PC-3 (cell line): Measurements from ENCODE around the gene PSMA7.

Source experiments
- EZH2 ChIP-seq: fragments of 300-600 bp; sonication (generic); IDR thresholded peaks from one replicate; pipeline ENCODE4 v1.6.1; 2017; ENCODE audit warnings: antibody characterized with exemption, mild to moderate bottlenecking, low read length; ENCODE audit not compliant: unreplicated experiment
- TF ChIP-seq, protein P1 (sequence below): fragments of 300-600 bp; sonication (generic); conservative IDR thresholded peaks from 2 replicates; pipeline ENCODE4 v1.5.1; 2017; ENCODE audit warnings: antibody characterized with exemption, low read depth, mild to moderate bottlenecking, low read length

DNA sequence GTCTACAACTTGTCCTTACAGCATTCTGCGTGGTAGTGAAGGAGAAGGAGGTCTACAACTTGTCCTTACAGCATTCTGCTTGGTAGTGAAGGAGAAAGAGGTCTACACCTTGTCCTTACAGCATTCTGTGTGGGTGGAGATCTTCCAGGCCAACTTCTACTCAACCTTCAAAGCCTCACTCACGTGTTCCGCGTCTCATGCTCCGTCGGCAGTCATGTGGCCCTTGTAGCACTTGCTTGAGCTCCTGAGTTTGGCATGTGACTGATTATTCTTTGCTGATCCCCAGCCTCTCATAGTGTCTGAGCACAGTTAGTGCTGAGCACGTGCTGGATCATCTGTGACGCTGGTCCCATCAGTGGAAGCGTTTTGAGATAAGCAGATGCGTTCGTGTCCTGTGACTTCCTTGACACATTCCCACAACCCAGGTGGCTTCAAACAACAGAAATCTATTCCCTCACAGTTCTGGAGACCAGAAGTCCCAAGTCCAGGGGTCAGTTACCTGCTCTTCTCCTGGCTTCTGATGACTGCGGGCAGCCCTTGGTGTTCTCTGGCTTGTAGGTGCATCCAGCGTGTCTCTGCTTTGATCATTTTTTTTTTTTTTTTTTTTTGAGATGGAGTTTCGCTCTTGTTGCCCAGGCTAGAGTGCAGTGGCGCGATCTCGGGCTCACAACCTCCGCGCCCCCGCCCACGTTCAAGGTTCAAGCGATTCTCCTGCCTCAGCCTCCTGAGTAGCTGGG lies 3.0 kb upstream of the PSMA7 start:
- TF ChIP-seq, protein P1, sequence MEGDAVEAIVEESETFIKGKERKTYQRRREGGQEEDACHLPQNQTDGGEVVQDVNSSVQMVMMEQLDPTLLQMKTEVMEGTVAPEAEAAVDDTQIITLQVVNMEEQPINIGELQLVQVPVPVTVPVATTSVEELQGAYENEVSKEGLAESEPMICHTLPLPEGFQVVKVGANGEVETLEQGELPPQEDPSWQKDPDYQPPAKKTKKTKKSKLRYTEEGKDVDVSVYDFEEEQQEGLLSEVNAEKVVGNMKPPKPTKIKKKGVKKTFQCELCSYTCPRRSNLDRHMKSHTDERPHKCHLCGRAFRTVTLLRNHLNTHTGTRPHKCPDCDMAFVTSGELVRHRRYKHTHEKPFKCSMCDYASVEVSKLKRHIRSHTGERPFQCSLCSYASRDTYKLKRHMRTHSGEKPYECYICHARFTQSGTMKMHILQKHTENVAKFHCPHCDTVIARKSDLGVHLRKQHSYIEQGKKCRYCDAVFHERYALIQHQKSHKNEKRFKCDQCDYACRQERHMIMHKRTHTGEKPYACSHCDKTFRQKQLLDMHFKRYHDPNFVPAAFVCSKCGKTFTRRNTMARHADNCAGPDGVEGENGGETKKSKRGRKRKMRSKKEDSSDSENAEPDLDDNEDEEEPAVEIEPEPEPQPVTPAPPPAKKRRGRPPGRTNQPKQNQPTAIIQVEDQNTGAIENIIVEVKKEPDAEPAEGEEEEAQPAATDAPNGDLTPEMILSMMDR = no peak
- no peak for TF ChIP-seq EZH2
